Mucosa of gallbladder (tissue), 1 donor: ENCODE data around the gene DUOXA2. TPM values are rescaled to one million over a fixed set of nuclear protein-coding genes. Genes with fewer than 3 reads are reported as not detected.
"Not testable (repeated sequence)": the region's sequence is repeated elsewhere in the genome, so short reads cannot be mapped to it uniquely, and the experiment has no call there.

Experiments
- DNase-seq: peaks from one replicate; pipeline ENCODE4 v3.0.0-alpha.2; 2020; ENCODE audit warnings: low spot score
- total RNA-seq: library from RNA; stranded (reverse); gene quantifications from one replicate; pipeline ENCODE4 v1.2.1, GENCODE V29; 2021
- donor health status: DM: no; HTN: no; CAD: no.

DUOXA2 gene
- total RNA-seq, 1 donor from 2014 or later: 87.1 TPM

DNA sequence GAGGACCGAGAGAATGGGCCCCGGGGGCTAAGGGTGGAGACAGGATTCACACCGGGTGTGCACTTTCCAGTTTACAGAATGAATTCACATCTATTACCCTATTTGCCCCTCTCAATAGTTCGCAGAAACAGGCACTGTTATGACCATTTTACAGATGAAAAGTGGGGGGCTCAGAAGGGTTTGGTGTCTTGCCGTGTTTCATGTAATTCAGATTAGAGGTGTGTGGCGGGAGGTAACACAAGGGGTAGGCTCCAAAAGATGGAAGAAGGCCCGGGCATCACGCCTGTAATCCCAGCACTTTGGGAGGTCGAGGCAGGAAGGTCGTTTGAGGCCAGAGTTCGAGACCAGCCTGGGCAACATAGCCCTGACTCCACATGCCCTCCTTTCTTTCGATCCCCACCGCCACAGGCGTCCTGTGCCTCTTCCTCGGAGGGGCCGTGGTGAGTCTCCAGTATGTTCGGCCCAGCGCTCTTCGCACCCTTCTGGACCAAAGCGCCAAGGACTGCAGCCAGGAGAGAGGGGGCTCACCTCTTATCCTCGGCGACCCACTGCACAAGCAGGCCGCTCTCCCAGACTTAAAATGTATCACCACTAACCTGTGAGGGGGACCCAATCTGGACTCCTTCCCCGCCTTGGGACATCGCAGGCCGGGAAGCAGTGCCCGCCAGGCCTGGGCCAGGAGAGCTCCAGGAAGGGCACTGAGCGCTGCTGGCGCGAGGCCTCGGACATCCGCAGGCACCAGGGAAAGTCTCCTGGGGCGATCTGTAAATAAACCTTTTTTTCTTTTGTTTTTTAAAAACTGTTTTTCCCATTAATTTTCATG lies 3.4 kb downstream of the DUOXA2 start:
- DNase-seq: no peak

DNA sequence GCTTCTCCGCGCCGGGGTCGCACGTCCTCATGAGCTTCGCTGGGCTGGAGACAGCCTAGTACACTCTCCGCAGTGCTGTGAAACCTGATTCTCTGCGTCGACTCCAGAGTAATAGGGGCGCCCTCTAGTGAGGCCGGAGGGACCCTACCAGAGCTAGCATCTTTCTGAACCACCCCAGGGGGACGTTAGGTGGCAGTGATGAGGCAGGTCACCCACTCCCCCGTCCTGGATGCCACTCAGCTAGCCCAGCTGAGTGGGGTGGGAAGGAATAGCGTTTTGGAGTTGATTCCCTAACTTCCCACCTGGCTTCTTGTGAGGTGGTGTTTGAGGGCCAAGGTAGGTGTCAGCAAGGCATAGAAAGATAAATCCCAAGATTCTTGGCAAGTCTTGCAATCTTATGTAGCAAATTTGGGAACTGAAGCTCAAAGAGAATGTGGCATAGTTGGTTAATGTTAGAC lies 4.0 kb downstream of the DUOXA2 start:
- peak; percentile 92 for DNase-seq

DNA sequence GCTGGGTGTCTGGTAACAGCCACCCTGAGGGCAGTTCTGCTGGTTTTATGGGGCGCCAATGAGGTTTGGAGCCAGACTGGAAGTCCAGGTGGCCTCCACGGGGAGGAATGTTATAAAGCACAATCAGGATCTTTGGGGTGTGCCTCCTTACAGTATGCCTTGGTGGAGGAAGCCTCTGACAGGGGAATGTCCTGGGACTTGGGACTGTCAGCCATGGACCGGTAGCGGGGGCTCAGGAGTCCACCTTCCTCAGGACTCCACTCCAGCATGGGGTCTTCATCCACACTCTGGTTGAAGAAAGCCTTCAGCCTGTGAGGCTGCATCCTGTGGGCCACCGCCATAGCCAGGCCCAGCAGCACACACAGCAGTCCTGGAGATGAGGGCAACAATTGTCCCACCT lies 4.9 kb downstream of the DUOXA2 start:
- no peak for DNase-seq

DNA sequence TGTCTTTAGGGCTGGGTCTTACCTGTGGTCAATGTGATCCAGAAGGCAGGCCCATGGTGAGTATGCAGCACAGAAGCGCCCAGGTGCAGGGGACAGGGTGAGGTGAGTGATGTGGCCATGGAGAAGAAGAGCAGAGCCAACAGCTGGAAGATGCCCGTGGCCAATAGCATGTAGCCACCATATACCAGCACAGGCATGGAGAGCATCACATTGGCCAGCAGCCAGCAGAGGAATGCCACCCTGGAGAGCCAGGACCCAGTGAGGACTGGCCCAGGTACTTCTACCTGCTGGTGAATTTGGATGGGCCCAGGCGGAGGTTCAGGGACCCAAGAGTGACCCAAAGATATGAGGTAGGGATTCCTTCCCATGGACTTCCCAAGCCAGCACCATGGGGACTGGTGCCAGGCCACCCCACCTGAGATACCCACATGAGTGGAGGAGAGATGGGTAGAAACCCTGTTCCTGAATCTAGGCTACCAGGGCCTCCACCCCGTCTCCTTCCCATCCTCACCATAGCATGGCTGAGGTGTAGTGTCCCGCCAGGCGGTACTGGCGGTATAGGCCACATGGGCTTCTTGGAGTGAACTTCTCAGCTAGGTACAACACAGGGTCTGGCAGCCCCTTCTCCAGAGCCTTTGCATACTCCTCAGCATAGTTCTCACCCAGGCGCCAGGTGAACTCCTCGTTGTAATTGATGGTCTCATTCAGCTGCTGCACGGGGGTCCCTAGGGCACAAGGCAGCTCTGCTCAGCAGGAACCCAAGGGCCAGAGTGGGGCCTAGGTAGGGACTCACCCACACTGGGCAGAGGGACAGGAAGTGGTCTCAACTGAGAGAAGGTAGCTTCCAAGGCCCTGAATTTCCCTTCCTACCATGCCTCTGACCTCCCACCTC lies 6.2 kb downstream of the DUOXA2 start:
- DNase-seq: no peak

DNA sequence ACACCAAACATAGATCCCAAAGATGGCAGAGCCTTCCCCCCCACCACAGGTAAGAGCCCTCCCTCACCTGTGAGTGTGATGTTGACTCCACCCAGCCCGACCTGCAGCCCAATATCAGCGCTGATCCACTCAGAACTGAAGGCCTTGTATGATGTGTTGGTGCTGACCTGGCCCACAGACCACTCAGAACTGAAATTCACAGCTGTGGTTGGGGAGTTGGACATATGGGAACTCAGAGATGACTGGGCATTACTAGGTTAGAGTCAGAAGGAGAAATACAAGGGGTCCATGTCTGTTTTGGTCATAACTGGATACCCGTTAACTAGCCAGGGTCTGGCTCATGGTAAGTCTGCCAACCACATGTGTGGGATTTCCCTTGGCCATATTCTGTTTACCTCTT lies 6.9 kb downstream of the DUOXA2 start:
- no peak for DNase-seq

- no peak for DNase-seq
Observed at GRCh38 chr15:45121706-45122417, 7.7 kb downstream of the DUOXA2 start.

- no peak for DNase-seq
Observed at GRCh38 chr15:45122719-45123118, 8.6 kb downstream of the DUOXA2 start.

DNA sequence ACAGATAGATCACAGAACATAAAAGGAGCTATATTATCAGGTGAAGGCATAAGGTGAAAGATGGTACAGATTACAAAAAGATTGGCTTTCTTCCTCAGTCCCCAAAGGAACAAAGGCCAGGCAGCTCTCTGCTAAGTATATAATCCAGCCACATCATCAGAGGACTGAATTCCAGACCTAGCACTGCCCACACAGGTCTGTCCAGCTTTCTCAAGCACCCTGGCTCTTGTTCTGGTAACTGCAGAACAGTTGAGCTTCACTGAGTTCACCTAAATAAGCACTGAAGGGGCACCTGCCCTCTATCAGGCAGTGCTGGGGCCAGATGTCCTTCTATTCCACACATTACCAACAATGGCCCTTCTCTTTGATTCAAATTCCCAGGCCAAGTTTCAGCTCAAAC lies 9.3 kb downstream of the DUOXA2 start:
- no peak for DNase-seq

DNA sequence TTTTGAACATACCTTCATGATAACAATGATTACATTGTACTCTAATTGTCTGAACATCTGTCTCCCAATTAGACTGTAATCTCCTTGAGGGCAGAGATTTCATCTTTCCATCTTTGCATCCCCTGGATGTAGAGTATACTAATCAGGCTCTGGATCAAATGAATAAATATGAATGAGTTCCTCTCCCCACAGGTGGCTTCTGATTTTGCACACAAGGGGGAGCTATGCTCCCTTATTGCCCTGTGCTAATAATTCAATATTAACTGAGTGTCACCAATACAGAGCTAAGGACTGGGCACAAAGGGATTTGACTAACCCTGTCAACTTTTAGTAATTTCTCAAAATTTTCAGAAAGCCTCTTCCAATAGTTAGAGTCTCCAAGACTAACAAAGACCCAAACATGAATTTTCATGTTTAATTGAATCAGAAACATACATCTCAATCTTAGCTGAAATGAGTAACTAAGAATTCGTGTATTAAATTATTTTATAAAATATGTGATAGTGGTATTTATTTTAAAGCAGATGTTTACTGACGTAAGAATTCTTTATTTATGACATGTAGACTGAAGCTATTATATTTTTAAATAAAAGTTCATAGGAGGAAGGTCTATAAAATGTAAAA lies 12.5 kb downstream of the DUOXA2 start:
- DNase-seq: no peak

DNA sequence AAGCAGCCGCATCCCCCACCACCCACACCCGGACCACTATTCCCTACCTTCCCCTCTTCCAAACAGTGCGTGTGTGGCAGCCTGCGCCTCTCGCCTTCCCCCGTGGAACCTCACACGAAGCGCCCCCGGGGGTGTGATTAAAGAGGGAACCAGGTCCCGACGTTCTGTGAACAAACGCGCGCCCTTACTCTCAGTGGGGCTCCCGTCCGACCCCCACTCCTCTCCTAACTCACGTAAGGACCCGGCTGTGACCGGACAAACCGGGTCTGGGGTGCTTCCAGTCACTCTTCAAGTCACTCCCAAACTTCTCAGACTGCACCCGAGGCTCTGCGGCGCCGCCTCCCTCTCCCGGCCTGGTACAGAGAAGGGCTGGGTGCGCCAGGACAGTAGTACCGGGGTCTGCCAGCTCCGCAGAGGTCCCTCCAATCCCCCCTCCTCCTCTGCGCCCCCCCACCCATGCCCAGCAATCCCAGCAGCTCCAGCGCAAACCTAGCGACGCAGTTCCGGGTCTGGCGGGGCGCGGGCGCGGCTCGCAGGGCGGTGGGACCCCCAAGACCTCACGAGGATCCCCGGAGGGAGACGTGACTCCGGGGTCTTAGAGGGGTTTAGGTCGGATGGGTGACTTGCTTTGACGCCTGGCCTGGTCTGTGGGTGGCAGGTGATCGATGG lies 15.0 kb downstream of the DUOXA2 start:
- no peak for DNase-seq

GRCh38 chr15:45129651-45130129 lies 15.6 kb downstream of the DUOXA2 start, which contains the start of the genes DUOX1 and DUOXA1:
Gene DUOX1 (plus strand): TSS chr15:45129994. CDS start chr15:45131967, 1,973 bp downstream.
Gene DUOXA1 (minus strand): TSS chr15:45129879. CDS start chr15:45123014, 6,865 bp downstream.
- peak; percentile 49 for DNase-seq

- no peak for DNase-seq
Observed at GRCh38 chr15:45130291-45131000, 16.3 kb downstream of the DUOXA2 start.

GRCh38 chr15:45131510-45131909 lies 17.4 kb downstream of the DUOXA2 start:
- no peak for DNase-seq

DNA sequence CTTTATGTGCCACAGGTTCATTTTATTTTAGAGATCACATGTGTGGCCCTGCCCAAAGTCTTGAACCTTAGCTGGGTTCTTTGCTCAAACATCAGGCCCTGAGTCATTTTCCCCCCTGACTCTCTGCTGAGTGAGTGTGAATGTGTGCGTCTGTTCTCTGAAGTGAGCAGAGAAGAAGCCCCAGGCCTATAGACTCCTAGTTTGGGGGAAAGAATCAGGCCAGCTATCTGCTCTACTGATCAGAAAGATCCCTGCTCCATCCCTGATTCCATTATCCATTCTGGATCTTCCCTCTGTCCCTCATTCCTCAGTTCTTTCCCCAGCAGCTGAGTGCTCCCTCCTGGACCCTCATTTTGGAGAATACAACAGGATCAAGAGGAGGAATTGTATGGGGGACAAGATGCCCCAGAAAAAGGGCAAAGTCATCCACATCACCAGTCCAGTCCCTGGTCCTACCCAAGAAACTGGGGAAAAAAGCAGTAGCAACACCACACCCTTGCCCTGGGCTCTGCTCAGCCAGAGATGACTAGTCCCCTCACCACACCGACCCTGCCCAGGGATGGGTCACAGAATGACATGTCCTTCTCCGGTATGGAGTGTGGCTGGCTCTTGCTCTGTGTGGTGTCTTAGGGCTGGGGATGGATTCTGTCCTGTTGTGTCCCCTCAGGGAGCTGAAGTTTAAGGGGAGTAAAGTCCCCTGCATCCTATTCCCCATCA lies 18.9 kb downstream of the DUOXA2 start:
- no peak for DNase-seq

DNA sequence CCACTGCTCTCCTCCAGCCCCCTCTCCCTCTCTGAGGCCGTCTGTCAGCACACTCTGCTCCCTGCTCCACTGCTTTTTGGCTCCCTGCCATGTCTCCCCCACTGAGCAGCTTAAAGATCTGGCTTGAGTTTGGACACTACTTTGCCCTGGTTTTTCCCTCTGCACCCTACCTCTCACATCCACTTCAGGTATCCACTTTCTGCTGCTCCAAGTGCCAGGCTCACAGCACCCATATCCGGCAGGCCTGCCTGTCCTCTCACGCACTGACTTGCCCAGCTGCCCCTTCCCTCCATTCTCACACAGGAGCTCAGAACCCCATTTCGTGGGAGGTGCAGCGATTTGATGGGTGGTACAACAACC lies 19.4 kb downstream of the DUOXA2 start:
- no peak for DNase-seq

- no peak for DNase-seq
Observed at GRCh38 chr15:45134046-45134445, 19.9 kb downstream of the DUOXA2 start.

DNA sequence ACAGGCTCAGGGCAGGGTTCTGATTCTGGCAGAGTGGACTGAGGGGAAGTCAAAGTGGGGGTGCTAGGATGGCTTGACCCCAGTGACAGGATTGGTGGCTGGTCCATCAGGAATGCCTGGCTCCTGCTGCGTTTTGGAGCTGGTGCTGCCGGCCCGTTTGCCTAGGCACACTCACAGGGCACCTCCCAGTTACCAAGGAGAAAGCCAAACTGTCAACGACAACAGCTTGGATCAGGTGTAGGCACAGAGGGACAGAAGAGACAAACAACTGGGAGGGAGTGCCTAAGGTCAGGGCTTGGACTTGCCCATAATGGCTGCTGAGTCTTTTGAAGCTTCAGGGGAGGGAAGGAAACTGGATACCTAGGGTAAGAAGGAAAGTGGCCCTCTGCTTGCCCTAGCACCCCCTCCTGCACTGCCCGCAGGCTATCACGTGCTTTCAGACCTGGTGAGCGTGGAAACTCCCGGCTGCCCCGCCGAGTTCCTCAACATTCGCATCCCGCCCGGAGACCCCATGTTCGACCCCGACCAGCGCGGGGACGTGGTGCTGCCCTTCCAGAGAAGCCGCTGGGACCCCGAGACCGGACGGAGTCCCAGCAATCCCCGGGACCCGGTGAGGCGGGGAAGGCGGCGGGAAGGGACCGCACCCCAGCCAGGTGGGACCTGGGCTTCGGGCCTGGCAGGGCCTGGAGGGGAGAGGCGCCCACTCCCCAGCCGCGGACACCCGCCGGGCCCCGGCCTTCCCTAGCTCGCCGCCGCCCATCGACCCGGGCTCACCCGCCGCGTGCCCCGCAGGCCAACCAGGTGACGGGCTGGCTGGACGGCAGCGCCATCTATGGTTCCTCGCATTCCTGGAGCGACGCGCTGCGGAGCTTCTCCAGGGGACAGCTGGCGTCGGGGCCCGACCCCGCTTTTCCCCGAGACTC lies 20.8 kb downstream of the DUOXA2 start:
- DNase-seq: no peak

- DNase-seq: not testable (repeated sequence)
Observed at GRCh38 chr15:45135705-45136377, 21.7 kb downstream of the DUOXA2 start.
